Measurements from ENCODE around the gene IRF2BPL. TPM values are rescaled to one million over a fixed set of nuclear protein-coding genes. Genes with fewer than 3 reads are reported as not detected.

IRF2BPL gene
- total RNA-seq, 1 experiment from 2014 or later: 51.2 TPM

- H3K36me3 ChIP-seq (ENCODE audit: insufficient read depth, low read length, poor library complexity, severe bottlenecking): no peaks in the 10 kb centered on the region
- no peak overlapping the region for H3K4me3 ChIP-seq (ENCODE audit: low read depth, low read length, poor library complexity, severe bottlenecking)
- DNase-seq (ENCODE audit: low spot score): no peak
- TF ChIP-seq EZH2 (IDR thresholded peaks at IDR 0.05; ENCODE audit: borderline replicate concordance, low read depth, low read length, poor library complexity, severe bottlenecking): no peak
- TF ChIP-seq, protein P1, sequence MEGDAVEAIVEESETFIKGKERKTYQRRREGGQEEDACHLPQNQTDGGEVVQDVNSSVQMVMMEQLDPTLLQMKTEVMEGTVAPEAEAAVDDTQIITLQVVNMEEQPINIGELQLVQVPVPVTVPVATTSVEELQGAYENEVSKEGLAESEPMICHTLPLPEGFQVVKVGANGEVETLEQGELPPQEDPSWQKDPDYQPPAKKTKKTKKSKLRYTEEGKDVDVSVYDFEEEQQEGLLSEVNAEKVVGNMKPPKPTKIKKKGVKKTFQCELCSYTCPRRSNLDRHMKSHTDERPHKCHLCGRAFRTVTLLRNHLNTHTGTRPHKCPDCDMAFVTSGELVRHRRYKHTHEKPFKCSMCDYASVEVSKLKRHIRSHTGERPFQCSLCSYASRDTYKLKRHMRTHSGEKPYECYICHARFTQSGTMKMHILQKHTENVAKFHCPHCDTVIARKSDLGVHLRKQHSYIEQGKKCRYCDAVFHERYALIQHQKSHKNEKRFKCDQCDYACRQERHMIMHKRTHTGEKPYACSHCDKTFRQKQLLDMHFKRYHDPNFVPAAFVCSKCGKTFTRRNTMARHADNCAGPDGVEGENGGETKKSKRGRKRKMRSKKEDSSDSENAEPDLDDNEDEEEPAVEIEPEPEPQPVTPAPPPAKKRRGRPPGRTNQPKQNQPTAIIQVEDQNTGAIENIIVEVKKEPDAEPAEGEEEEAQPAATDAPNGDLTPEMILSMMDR (conservative IDR thresholded peaks at IDR 0.05; ENCODE audit: low read depth, low read length): no peak
- BruUV-seq (replicated peaks): no TSS peak
- H3K27ac ChIP-seq (ENCODE audit: low read depth, low read length, poor library complexity, severe bottlenecking): peak overlapping the region; percentile 92
- H3K27me3 ChIP-seq (replicated peaks; ENCODE audit: insufficient read depth, low read depth, low read length, poor library complexity): no peaks in the 10 kb centered on the region
- intact Hi-C loops (cut with micrococcal nuclease; ENCODE audit: unreplicated experiment): no loop called here
- peaks cover 54% of the 10 kb centered on the region for H3K4me1 ChIP-seq (ENCODE audit: insufficient read depth, low read length, poor library complexity, severe bottlenecking)
- ChIA-PET POLR2A (ENCODE audit: low non-redundant PET) (no interaction called here), CTCF (interaction anchor here (0.6 to 1.2 kb wide), 3 partner anchors 56 to 140 kb away, joined by 4 to 12 read pairs (median 7); no protein-coding TSS in a partner anchor)
- H3K9me3 ChIP-seq (ENCODE audit: low read depth, low read length, poor library complexity, severe bottlenecking): no peaks in the 10 kb centered on the region
Measured at GRCh38 chr14:77044783-77045237, 16.3 kb upstream of the IRF2BPL start.

GRCh38 chr14:77043984-77044485, 15.5 kb upstream of the IRF2BPL start:
- no peaks in the 10 kb centered on the region for H3K27me3 ChIP-seq (replicated peaks; ENCODE audit: insufficient read depth, low read depth, low read length, poor library complexity)
- ChIA-PET POLR2A (ENCODE audit: low non-redundant PET) (no interaction called here), CTCF (interaction anchor here (1.2 kb wide), 1 partner anchor 139 kb away, joined by 4 read pairs; no protein-coding TSS in a partner anchor)
- H3K9me3 ChIP-seq (ENCODE audit: low read depth, low read length, poor library complexity, severe bottlenecking): no peaks in the 10 kb centered on the region
- H3K27ac ChIP-seq (ENCODE audit: low read depth, low read length, poor library complexity, severe bottlenecking): peak overlapping the region; percentile 92
- BruUV-seq (replicated peaks): no TSS peak
- DNase-seq (ENCODE audit: low spot score): no peak
- intact Hi-C loops (cut with micrococcal nuclease; ENCODE audit: unreplicated experiment): no loop called here
- H3K36me3 ChIP-seq (ENCODE audit: insufficient read depth, low read length, poor library complexity, severe bottlenecking): no peaks in the 10 kb centered on the region
- H3K4me1 ChIP-seq (ENCODE audit: insufficient read depth, low read length, poor library complexity, severe bottlenecking): peaks cover 62% of the 10 kb centered on the region
- TF ChIP-seq, protein P1 (conservative IDR thresholded peaks at IDR 0.05; ENCODE audit: low read depth, low read length): no peak
- no peak for TF ChIP-seq EZH2 (IDR thresholded peaks at IDR 0.05; ENCODE audit: borderline replicate concordance, low read depth, low read length, poor library complexity, severe bottlenecking)
- no peak overlapping the region for H3K4me3 ChIP-seq (ENCODE audit: low read depth, low read length, poor library complexity, severe bottlenecking)

- ChIA-PET POLR2A (ENCODE audit: low non-redundant PET) (no interaction called here), CTCF (no interaction called here)
- TF ChIP-seq EZH2 (IDR thresholded peaks at IDR 0.05; ENCODE audit: borderline replicate concordance, low read depth, low read length, poor library complexity, severe bottlenecking): no peak
- TF ChIP-seq, protein P1 (conservative IDR thresholded peaks at IDR 0.05; ENCODE audit: low read depth, low read length): no peak
- no peaks in the 10 kb centered on the region for H3K9me3 ChIP-seq (ENCODE audit: low read depth, low read length, poor library complexity, severe bottlenecking)
- DNase-seq (ENCODE audit: low spot score): peak; percentile 64
- H3K36me3 ChIP-seq (ENCODE audit: insufficient read depth, low read length, poor library complexity, severe bottlenecking): no peaks in the 10 kb centered on the region
- peaks cover 68% of the 10 kb centered on the region for H3K4me1 ChIP-seq (ENCODE audit: insufficient read depth, low read length, poor library complexity, severe bottlenecking)
- H3K4me3 ChIP-seq (ENCODE audit: low read depth, low read length, poor library complexity, severe bottlenecking): no peak overlapping the region
- no TSS peak for BruUV-seq (replicated peaks)
- intact Hi-C loops (cut with micrococcal nuclease; ENCODE audit: unreplicated experiment): no loop called here
- no peaks in the 10 kb centered on the region for H3K27me3 ChIP-seq (replicated peaks; ENCODE audit: insufficient read depth, low read depth, low read length, poor library complexity)
- H3K27ac ChIP-seq (ENCODE audit: low read depth, low read length, poor library complexity, severe bottlenecking): peak overlapping the region; percentile 92
Measured at GRCh38 chr14:77043177-77043983, 14.9 kb upstream of the IRF2BPL start.

Measured in A673 (cell line).